HCT116 (cell line): ENCODE results near the gene PDXK.

ENCODE experiments used
- EZH2phosphoT487 ChIP-seq: fragments of 200-600 bp; IDR thresholded peaks from 2 replicates; pipeline ENCODE4 v1.6.1; 2018; ENCODE audit warnings: antibody characterized with exemption, borderline replicate concordance
- RAD21 ChIP-seq: IDR thresholded peaks from 2 replicates; pipeline ENCODE4 v1.6.1; 2012; ENCODE audit warnings: low read depth, mild to moderate bottlenecking
- SRF ChIP-seq: IDR thresholded peaks from 2 replicates; pipeline ENCODE4 v1.6.1; 2012; ENCODE audit warnings: low read depth
- ZNF274 ChIP-seq: fragments of 200-500 bp; sonication (Bioruptor generic); IDR thresholded peaks from 2 replicates; pipeline ENCODE4 v1.6.1; 2014; ENCODE audit warnings: mild to moderate bottlenecking, low read depth, low read length, inconsistent platforms
- TF ChIP-seq, protein P1 (sequence below), 3 experiments: fragments of 200-600 bp in 1 of 3; sonication (generic) in 1 of 3; IDR thresholded peaks in 2 of 3; conservative IDR thresholded peaks in 1 of 3; 2 replicates each; pipeline ENCODE4 v1.5.1; 2012 to 2017; ENCODE audit warnings: low read depth in 2 of 3, low read length in 2 of 3, antibody characterized with exemption in 1 of 3, borderline replicate concordance in 1 of 3, control low read depth in 1 of 3, mild to moderate bottlenecking in 1 of 3, mixed read lengths in 1 of 3, mixed run types in 1 of 3, moderate library complexity in 1 of 3; ENCODE audit not compliant: insufficient read depth in 1 of 3

DNA sequence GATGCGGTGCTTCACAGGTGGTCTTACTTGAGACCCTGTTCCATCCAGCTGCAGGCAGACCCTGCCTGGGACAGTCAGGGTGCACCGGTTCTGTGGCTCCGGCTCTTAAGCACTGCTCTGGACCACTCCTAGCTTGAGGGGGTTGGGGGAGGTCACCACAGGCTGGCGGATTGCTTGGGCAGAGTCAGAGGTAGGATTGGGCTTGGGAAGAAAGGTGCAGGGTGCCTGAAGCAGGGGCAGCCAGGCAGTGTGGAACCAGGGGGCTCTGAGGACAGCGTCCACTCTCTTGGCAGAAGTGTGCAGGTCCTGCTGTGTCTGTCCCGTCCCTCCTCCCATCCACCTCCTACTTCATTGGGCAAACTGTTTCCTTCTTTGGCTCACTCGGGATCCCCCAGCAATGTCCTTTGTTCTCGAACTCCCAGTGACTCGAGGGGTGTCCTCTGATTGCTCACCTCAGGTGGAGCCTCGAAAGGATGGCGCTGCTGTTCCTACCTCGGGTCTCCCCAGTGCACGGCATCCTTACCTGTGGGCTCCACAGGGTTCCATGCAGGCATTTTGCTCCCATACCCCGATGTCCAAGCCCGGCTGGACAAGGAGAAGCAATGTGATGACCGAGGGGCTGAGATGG, 1.7 kb downstream of the PDXK start:
- TF ChIP-seq RAD21 = no peak
- no peak for TF ChIP-seq SRF
- TF ChIP-seq EZH2phosphoT487 = no peak
- TF ChIP-seq, protein P1, sequence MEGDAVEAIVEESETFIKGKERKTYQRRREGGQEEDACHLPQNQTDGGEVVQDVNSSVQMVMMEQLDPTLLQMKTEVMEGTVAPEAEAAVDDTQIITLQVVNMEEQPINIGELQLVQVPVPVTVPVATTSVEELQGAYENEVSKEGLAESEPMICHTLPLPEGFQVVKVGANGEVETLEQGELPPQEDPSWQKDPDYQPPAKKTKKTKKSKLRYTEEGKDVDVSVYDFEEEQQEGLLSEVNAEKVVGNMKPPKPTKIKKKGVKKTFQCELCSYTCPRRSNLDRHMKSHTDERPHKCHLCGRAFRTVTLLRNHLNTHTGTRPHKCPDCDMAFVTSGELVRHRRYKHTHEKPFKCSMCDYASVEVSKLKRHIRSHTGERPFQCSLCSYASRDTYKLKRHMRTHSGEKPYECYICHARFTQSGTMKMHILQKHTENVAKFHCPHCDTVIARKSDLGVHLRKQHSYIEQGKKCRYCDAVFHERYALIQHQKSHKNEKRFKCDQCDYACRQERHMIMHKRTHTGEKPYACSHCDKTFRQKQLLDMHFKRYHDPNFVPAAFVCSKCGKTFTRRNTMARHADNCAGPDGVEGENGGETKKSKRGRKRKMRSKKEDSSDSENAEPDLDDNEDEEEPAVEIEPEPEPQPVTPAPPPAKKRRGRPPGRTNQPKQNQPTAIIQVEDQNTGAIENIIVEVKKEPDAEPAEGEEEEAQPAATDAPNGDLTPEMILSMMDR (IDR thresholded peaks at IDR 0.05 in 2 of 3, conservative IDR thresholded peaks at IDR 0.05 in 1 of 3; ENCODE audit: borderline replicate concordance in 1 of 3, insufficient read depth in 1 of 3, low read depth in 2 of 3, low read length in 2 of 3) = no peak
- TF ChIP-seq ZNF274 = no peak
